Thymus (tissue), 11 donors: ENCODE measurements around the gene HBA1. TPM values are rescaled to one million over a fixed set of nuclear protein-coding genes. Genes with fewer than 3 reads are reported as not detected.
"Not testable (repeated sequence)": the region's sequence is repeated elsewhere in the genome, so short reads cannot be mapped to it uniquely, and the experiment has no call there.

Experiments used
- DNase-seq, 9 donors: peaks; one replicate each; pipeline ENCODE4 v3.0.0-alpha.2; 2013; ENCODE audit warnings: low spot score in 9 of 9, low read depth in 6 of 9, missing footprints in 1 of 9
- H3K27ac ChIP-seq, 2 donors: one replicate each; pipeline ENCODE4 v1.5.1; 2013; ENCODE audit warnings: control low read depth in 1 of 2, low read depth in 1 of 2, low read length in 1 of 2, mild to moderate bottlenecking in 1 of 2, moderate library complexity in 1 of 2
- H3K27me3 ChIP-seq, 2 donors: one replicate each; pipeline ENCODE4 v1.5.1; 2013; ENCODE audit warnings: low read length in 1 of 2; ENCODE audit not compliant: control insufficient read depth in 2 of 2, insufficient read depth in 1 of 2
- H3K36me3 ChIP-seq, 2 donors: one replicate each; pipeline ENCODE4 v1.5.1; 2013; ENCODE audit warnings: low read length in 1 of 2, mild to moderate bottlenecking in 1 of 2, moderate library complexity in 1 of 2; ENCODE audit not compliant: control insufficient read depth in 2 of 2, insufficient read depth in 2 of 2
- H3K4me1 ChIP-seq, 2 donors: one replicate each; pipeline ENCODE4 v1.5.1; 2013; ENCODE audit warnings: low read length in 2 of 2; ENCODE audit not compliant: control insufficient read depth in 2 of 2, insufficient read depth in 2 of 2
- H3K4me3 ChIP-seq, 2 donors: one replicate each; pipeline ENCODE4 v1.5.1; 2013; ENCODE audit warnings: low read length in 2 of 2, control low read depth in 1 of 2, mild to moderate bottlenecking in 1 of 2
- H3K9me3 ChIP-seq, 2 donors: one replicate each; pipeline ENCODE4 v1.5.1; 2013; ENCODE audit warnings: low read length in 1 of 2, mild to moderate bottlenecking in 1 of 2; ENCODE audit not compliant: control insufficient read depth in 2 of 2, insufficient read depth in 1 of 2
- WGBS: extraction: QIAGEN DNeasy Blood & Tissue Kit; methylation state at CpG from one replicate; pipeline ENCODE4 v1.1.7; 2013; 5-methylcytosine and 5-hydroxymethylcytosine counted together
- polyA plus RNA-seq: library from polyadenylated mRNA; stranded (reverse); fragments of 200-250 nt; gene quantifications from one replicate; pipeline ENCODE4 v1.2.3, GENCODE V29; 2013
- total RNA-seq: library from RNA; stranded (reverse); fragments of 120-200 nt; gene quantifications from one replicate; pipeline ENCODE4 v1.2.4, GENCODE V29; 2013
- donor health status: healthy.

Gene HBA1
- total and polyA plus RNA-seq, 2 donors: 9.9 to 222 TPM

DNA sequence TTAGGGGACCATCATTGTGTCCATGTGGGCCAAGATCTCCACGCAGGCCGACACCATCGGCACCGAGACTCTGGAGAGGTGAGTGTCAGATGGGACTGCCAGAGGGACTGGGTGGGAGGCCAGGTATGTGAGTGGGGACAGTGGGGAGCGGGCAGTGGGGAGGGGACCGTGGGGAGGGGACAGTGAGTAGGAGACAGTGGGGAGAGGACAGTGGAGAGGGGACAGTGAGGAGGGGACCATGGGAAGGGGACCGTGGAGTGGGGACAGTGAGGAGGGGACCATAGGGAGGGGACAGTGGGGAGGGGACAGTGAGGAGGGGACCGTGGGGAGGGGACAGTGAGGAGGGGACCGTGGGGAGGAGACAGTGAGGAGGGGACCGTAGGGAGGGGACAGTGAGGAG lies 13.3 kb upstream of the HBA1 start:
- not testable (repeated sequence) for DNase-seq
- 95% methylated on average over 10 of the region's 10 CpGs for WGBS

DNA sequence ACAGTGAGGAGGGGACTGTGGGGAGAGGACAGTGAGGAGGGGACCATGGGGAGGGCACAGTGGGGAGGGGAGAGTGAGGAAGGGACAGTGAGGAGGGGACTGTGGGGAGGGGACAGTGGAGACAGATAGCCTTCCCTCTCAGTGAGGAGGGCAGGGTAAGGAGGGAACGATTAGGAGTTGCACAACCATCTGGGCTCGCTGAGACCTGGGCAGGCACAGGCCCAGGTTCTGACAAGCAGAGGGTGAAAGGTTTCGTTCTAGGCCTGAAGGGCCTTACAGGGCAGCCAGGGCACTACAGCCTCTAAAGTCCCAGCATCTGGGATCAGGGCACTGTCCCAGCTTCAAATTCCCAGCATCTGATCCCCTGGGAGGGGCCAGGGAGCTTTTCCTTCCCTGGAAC lies 12.8 kb upstream of the HBA1 start:
- not testable (repeated sequence) for H3K4me1 ChIP-seq, DNase-seq, H3K27ac ChIP-seq, H3K4me3 ChIP-seq, H3K36me3 ChIP-seq
- WGBS: 71% methylated on average over 2 of the region's 3 CpGs
- peaks cover 40 to 72% of the 10 kb centered on the region in 2 donors for H3K27me3 ChIP-seq
- peaks cover 1 to 17% of the 10 kb centered on the region in 2 donors for H3K9me3 ChIP-seq

More for the DNA sequence above, 13.3 kb upstream of the HBA1 start:
- not testable (repeated sequence) for H3K36me3 ChIP-seq, H3K4me1 ChIP-seq, H3K27ac ChIP-seq, H3K4me3 ChIP-seq
- Histone ChIP-seq H3K27me3 (peaks cover 41 to 72% of the 10 kb centered on the region in 2 donors), H3K9me3 (peaks cover 1 to 17% of the 10 kb centered on the region in 2 donors)

DNA sequence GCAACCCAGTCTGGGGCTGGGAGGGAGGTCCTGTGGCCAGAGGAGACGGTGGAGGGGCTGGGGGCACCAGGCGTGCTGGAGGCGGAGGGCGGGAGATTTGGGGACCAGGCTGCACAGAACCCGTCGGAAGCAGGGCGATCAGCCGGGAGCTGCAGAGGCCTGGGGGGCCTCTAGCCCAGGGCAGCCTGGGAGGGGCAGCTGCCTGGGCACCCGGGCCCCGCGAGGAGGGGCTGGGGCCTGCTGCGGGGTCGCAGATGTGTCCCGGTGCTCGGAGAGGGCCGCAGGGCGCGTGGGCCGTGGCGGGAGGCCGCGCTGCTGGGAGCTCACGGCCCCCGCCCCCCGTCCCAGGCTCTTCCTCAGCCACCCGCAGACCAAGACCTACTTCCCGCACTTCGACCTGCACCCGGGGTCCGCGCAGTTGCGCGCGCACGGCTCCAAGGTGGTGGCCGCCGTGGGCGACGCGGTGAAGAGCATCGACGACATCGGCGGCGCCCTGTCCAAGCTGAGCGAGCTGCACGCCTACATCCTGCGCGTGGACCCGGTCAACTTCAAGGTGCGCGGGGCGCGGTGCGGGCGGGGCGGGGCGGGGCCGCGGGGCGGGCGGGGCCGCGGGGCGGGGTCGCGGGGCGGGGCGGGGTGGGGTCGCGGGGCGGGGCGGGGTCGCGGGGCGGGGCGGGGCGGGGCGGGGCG lies 12.2 kb upstream of the HBA1 start:
- peaks cover 44 to 75% of the 10 kb centered on the region in 2 donors for H3K27me3 ChIP-seq
- 2% methylated on average over 18 of the region's 80 CpGs for WGBS

DNA sequence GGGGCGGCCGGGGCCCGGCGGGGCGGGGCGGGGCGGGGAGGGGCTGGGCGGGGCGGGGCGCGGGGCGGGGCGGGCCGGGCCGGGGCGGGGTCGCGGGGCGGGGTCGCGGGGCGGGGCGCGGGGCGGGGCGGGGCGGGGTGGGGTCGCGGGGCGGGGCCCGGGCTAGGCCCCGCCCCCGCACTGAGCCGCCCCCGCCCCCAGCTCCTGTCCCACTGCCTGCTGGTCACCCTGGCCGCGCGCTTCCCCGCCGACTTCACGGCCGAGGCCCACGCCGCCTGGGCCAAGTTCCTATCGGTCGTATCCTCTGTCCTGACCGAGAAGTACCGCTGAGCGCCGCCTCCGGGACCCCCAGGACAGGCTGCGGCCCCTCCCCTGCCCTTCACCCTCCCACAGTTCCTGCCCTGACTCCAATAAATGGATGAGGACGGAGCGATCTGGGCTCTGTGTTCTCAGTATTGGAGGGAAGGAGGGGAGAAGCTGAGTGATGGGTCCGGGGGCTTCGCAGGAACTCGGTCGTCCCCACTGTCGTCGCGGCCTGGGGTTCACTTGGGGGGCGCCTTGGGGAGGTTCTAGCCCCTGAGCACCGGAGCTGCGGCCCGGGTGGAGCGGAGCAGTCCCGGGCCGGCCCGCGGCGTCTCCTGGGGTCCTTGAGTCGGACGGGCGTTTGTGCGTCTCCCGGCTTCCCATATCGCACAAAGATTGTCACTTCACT lies 11.5 kb upstream of the HBA1 start:
- Histone ChIP-seq H3K9me3 (peaks cover 1 to 17% of the 10 kb centered on the region in 2 donors), H3K4me3 (peak overlapping the region in 1 of 2 donors; percentile 18), H3K4me1 (peaks cover 0 to 8% of the 10 kb centered on the region in 2 donors), H3K27ac (peak overlapping the region in 1 of 2 donors; percentile 11), H3K27me3 (peaks cover 45 to 75% of the 10 kb centered on the region in 2 donors), H3K36me3 (no peaks in the 10 kb centered on the region)
- DNase-seq: no peak
- 5% methylated on average over 51 of the region's 77 CpGs for WGBS

More for the DNA sequence above, 12.2 kb upstream of the HBA1 start:
- not testable (repeated sequence) for H3K4me3 ChIP-seq, H3K36me3 ChIP-seq, H3K27ac ChIP-seq, DNase-seq, H3K4me1 ChIP-seq
- peaks cover 1 to 17% of the 10 kb centered on the region in 2 donors for H3K9me3 ChIP-seq

DNA sequence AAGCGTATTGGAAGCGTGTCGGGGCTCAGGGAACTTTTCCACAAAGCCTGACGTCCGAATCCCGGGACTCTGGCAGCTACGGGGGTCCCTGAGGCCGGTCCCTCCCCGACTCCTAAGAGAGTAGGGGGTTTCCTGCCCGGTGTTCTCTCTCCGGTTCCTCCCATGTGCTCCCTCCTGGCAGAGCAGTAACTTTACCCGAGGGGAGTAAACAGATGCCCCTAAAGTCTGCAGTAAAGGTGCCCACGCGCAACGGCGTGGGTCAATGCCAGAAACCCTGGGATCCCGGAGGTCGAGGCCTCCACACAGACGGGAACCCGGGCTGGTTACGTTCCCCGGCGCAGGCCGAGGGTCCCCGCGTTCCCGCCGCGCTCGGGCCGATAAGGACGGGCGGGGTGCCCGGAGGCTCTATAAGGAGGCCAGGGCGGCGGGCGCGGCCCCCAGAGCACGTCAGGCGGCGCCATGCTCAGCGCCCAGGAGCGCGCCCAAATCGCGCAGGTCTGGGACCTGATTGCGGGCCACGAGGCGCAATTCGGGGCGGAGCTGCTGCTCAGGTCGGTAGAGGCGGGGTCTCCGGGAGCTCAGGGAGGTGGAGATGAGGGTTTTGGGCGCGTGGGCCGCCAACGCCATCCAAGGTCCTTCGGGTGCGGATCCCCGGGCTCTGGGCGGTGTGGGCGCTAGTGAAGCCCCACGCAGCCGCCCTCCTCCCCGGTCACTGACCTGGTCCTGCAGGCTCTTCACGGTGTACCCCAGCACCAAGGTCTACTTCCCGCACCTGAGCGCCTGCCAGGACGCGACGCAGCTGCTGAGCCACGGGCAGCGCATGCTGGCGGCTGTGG lies 10.7 kb upstream of the HBA1 start, which contains the start of gene HBM:
Gene HBM (plus strand): TSS at position 440 of the 836 bp plus-strand sequence. CDS start 20 bp downstream, at position 460.
- Histone ChIP-seq H3K4me3 (peak within 1 kb of the TSS in 1 of 2 donors; percentile 18), H3K9me3 (peaks cover 1 to 17% of the 10 kb centered on the region in 2 donors), H3K4me1 (peaks cover 0 to 8% of the 10 kb centered on the region in 2 donors), H3K27ac (peak within 1 kb of the TSS in 1 of 2 donors; percentile 11), H3K36me3 (no peaks in the 10 kb centered on the region), H3K27me3 (peaks cover 50 to 78% of the 10 kb centered on the region in 2 donors)
- WGBS: 5% methylated on average over 75 of the region's 75 CpGs
- DNase-seq: no peak

DNA sequence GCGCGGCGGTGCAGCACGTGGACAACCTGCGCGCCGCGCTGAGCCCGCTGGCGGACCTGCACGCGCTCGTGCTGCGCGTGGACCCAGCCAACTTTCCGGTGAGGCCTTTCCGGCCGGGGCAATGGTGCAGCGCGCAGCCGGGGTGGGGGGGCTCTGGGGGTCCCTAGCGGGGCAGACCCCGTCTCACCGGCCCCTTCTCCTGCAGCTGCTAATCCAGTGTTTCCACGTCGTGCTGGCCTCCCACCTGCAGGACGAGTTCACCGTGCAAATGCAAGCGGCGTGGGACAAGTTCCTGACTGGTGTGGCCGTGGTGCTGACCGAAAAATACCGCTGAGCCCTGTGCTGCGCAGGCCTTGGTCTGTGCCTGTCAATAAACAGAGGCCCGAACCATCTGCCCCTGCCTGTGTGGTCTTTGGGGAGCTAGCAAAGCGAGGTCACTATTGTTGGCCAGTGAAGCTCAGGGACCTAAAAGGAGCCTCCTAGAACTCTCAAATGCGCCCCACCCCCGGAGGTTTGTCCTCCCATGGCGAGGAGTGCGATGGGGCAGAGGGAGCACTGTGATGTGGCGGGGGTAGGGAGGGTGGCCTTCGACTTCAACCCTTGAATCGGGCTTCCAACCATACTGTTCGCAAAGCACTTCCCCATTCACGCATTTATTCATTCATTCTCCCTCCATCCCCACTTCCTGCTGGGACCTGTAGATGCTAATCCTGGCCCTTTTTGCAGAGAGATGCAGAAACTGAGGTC lies 9.9 kb upstream of the HBA1 start:
- H3K36me3 ChIP-seq: no peaks in the 10 kb centered on the region
- H3K27me3 ChIP-seq: peaks cover 51 to 78% of the 10 kb centered on the region in 2 donors
- no peak for DNase-seq
- H3K27ac ChIP-seq: no peak overlapping the region
- no peak overlapping the region for H3K4me3 ChIP-seq
- whole genome bisulfite sequencing: 7% methylated on average over 45 of the region's 45 CpGs
- H3K9me3 ChIP-seq: peaks cover 1 to 17% of the 10 kb centered on the region in 2 donors
- peaks cover 0 to 8% of the 10 kb centered on the region in 2 donors for H3K4me1 ChIP-seq

DNA sequence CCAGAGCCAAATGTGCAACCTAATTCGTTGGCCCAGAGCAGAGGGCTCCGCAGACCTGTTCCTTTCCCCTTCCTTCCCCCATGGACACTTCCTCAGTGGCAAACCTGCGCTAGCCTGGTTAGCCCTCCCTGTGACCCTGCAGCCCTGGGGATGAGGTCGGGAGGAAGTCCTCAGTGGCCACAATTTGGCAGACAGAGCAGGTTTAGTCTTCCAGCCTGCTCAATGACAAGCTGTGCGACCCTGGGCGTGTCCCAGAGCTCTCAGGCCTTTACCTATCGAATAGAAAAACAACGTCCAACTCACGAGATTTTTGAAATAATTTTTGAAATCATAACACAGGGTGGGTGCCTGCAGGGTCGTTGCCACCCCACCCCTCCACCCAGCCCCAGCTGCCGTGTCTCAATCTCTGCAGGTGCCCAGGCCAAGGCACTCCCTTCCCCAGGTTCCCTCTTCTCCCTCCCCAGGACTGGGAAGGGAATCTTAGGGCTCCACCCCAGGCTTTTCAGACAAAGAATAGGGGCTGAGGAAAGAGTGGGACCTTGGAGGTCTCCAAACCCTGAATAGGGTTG lies 9.3 kb upstream of the HBA1 start:
- Histone ChIP-seq H3K36me3 (no peaks in the 10 kb centered on the region), H3K9me3 (peaks cover 1 to 17% of the 10 kb centered on the region in 2 donors), H3K27ac (no peak overlapping the region), H3K27me3 (peaks cover 54 to 76% of the 10 kb centered on the region in 2 donors), H3K4me1 (peaks cover 0 to 8% of the 10 kb centered on the region in 2 donors), H3K4me3 (no peak overlapping the region)
- no peak for DNase-seq
- 18% methylated on average over 11 of the region's 11 CpGs for WGBS

DNA sequence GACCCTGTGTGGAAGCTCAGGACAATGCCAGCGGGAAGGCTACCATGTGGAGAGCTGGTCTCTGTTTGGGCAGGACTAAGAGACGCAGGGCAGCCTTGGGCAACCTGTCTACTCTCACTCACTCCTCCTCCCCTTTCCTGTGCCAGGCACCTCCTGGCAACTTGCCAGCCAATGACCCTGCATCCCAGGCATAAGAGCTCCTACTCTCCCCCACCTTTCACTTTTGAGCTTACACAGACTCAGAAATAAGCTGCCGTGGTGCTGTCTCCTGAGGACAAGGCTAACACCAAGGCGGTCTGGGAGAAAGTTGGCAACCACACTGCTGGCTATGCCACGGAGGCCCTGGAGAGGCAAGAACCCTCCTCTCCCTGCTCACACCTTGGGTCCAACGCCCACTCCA lies 8.1 kb upstream of the HBA1 start:
- no peaks in the 10 kb centered on the region for H3K36me3 ChIP-seq
- H3K4me3 ChIP-seq: no peak overlapping the region
- peaks cover 51 to 72% of the 10 kb centered on the region in 2 donors for H3K27me3 ChIP-seq
- H3K4me1 ChIP-seq: peaks cover 0 to 8% of the 10 kb centered on the region in 2 donors
- peaks cover 1 to 17% of the 10 kb centered on the region in 2 donors for H3K9me3 ChIP-seq
- WGBS: 84% methylated on average over 6 of the region's 6 CpGs
- DNase-seq: no peak
- H3K27ac ChIP-seq: no peak overlapping the region
